ENCODE data around the gene STK17B. TPM values are rescaled to one million over a fixed set of nuclear protein-coding genes. Genes with fewer than 3 reads are reported as not detected.

STK17B gene
- total RNA-seq (2022) (17.1 and 20.7 TPM in 2 replicates), Bru-seq, nascent RNA (percentile 84 among the genes with signal in this experiment), BruChase-seq, experiment 1, labeled RNA remaining after a 6-hour chase (percentile 71 among the genes with signal in this experiment), BruChase-seq, experiment 2, labeled RNA remaining after a 2-hour chase (percentile 85 among the genes with signal in this experiment)
- long read RNA-seq, full-length matches to known transcripts, result 4 of 8 reads
- long read RNA-seq, partial matches to known transcripts, result 0 of 8 reads
- long read RNA-seq, other reads (novel, unspliced or antisense), result 4 of 8 reads

DNA sequence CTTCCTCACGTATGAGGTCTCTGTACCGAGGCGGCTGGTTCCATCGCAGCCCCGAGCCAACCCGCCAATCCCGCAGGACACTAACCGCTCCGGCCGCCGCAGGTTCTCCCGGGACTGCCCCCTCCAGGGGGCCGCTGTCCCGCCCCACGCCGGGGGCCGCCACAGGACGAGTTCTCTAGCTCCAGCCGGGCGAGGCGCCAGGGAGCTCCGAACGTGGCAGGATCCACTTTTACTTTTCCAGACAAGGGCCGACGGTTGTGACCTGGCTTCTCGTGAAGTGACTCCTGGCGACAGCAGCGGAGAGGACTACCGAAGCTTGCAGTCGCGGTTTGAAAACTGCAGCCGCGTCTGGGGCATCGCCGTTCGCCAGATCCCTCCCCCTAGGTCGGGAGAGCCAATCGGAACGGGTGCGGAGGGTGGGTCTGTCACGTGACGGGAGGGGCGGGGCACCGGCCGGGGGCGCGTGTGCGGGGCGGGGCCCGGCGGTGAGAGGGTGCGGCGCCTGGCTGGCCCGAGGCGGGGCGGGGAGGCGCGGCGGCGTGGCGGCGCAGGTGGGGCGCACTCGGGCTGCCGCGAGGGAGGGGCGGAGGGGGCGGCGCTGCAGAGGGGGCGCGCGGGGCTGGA is at the start of gene STK17B:
Gene STK17B, minus strand, starts transcription at position 331 of the 624 bp plus-strand sequence. CDS start 8,195 bp downstream, outside the sequence.
- ChIA-PET POLR2A (interaction anchor here (0.6 to 3.4 kb wide), 20 partner anchors 11 to 1708 kb away, joined by 3 to 60 read pairs (median 3); partner anchors contain the start of gene GTF3C3), CTCF (interaction anchor here (0.7 to 3.8 kb wide), 9 partner anchors 8 to 121 kb away, joined by 3 to 18 read pairs (median 3); no protein-coding TSS in a partner anchor)
- Mint-ChIP-seq H3K27ac (ENCODE audit: low read depth, unreplicated experiment) (peak within 1 kb of the TSS; percentile 98), H3K27me3 (ENCODE audit: insufficient read depth, unreplicated experiment) (no peaks in the 10 kb centered on the region), H3K4me3 (ENCODE audit: unreplicated experiment) (peak within 1 kb of the TSS; percentile 99), H3K9me3 (ENCODE audit: unreplicated experiment) (no peaks in the 10 kb centered on the region), H3K36me3 (ENCODE audit: insufficient read depth, unreplicated experiment) (peaks cover 5% of the 10 kb centered on the region), H3K4me1 (ENCODE audit: insufficient read depth, unreplicated experiment) (peaks cover 15% of the 10 kb centered on the region)
- intact Hi-C loops (cut with micrococcal nuclease), result loop anchor here (5.0 kb wide), 1 partner anchor 121 kb away; no protein-coding TSS in a partner anchor
- BruUV-seq (replicated peaks), result no TSS peak
- no peak for TF ChIP-seq CTCF (IDR thresholded peaks at IDR 0.05; ENCODE audit: unreplicated experiment)
- DNase-seq (ENCODE audit: unreplicated experiment), result peak; percentile 96

DNA sequence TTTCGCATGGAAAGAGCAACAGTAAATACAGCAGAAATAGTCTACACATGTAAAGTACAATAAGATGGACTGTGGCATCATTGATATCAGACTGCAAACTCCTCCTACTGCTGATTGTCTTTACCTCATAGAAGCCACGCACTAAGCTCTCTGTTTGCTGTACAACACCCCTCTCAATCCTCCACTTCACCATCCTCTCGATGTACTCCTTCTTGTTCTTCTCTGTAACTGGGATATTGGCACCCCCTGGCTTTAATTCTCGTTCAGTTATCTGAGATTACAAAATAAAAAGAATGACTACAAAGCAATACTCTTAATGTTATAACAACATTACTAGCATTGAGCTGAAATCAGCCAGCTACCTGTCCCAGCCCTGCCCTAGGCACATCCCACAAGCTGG is 49.3 kb upstream of the STK17B start:
- Mint-ChIP-seq H3K27me3 (ENCODE audit: insufficient read depth, unreplicated experiment) (no peaks in the 10 kb centered on the region), H3K9me3 (ENCODE audit: unreplicated experiment) (no peaks in the 10 kb centered on the region), H3K27ac (ENCODE audit: low read depth, unreplicated experiment) (no peak overlapping the region), H3K4me1 (ENCODE audit: insufficient read depth, unreplicated experiment) (peaks cover 25% of the 10 kb centered on the region), H3K4me3 (ENCODE audit: unreplicated experiment) (no peak overlapping the region), H3K36me3 (ENCODE audit: insufficient read depth, unreplicated experiment) (no peaks in the 10 kb centered on the region)
- ChIA-PET CTCF (interaction anchor here (0.5 to 1.6 kb wide), 5 partner anchors 12 to 143 kb away, joined by 3 to 4 read pairs (median 3); no protein-coding TSS in a partner anchor), POLR2A (interaction anchor here (0.7 to 1.0 kb wide), 2 partner anchors 50 to 228 kb away, joined by 3 read pairs; no protein-coding TSS in a partner anchor)
- no TSS peak for BruUV-seq (replicated peaks)
- intact Hi-C loops (cut with micrococcal nuclease), result no loop called here
- no peak for DNase-seq (ENCODE audit: unreplicated experiment)
- TF ChIP-seq CTCF (IDR thresholded peaks at IDR 0.05; ENCODE audit: unreplicated experiment), result no peak

- CTCF ChIA-PET, result no interaction called here
- H3K4me3 Mint-ChIP-seq (ENCODE audit: unreplicated experiment), result no peak overlapping the region
- no peaks in the 10 kb centered on the region for H3K36me3 Mint-ChIP-seq (ENCODE audit: insufficient read depth, unreplicated experiment)
- peaks cover 16% of the 10 kb centered on the region for H3K4me1 Mint-ChIP-seq (ENCODE audit: insufficient read depth, unreplicated experiment)
- no peak for TF ChIP-seq CTCF (IDR thresholded peaks at IDR 0.05; ENCODE audit: unreplicated experiment)
- no peaks in the 10 kb centered on the region for H3K9me3 Mint-ChIP-seq (ENCODE audit: unreplicated experiment)
- POLR2A ChIA-PET, result interaction anchor here (0.8 to 1.3 kb wide), 3 partner anchors 8 to 20 kb away, joined by 3 to 6 read pairs (median 4); no protein-coding TSS in a partner anchor
- H3K27me3 Mint-ChIP-seq (ENCODE audit: insufficient read depth, unreplicated experiment), result no peaks in the 10 kb centered on the region
- intact Hi-C loops (cut with micrococcal nuclease), result no loop called here
- BruUV-seq (replicated peaks), result no TSS peak
- DNase-seq (ENCODE audit: unreplicated experiment), result no peak
- H3K27ac Mint-ChIP-seq (ENCODE audit: low read depth, unreplicated experiment), result no peak overlapping the region
Observed at GRCh38 chr2:196219671-196220070, 48.3 kb upstream of the STK17B start.

- Mint-ChIP-seq H3K9me3 (ENCODE audit: unreplicated experiment) (no peaks in the 10 kb centered on the region), H3K27me3 (ENCODE audit: insufficient read depth, unreplicated experiment) (no peaks in the 10 kb centered on the region)
- CTCF ChIA-PET, result interaction anchor here (1.1 kb wide), 1 partner anchor 13 kb away, joined by 4 read pairs; no protein-coding TSS in a partner anchor
Observed at GRCh38 chr2:196218106-196218505, 46.7 kb upstream of the STK17B start.

More at GRCh38 chr2:196218106-196218505, 46.7 kb upstream of the STK17B start:
- POLR2A ChIA-PET, result no interaction called here
- BruUV-seq (replicated peaks), result no TSS peak
- intact Hi-C loops (cut with micrococcal nuclease), result no loop called here
- Mint-ChIP-seq H3K36me3 (ENCODE audit: insufficient read depth, unreplicated experiment) (no peaks in the 10 kb centered on the region), H3K4me1 (ENCODE audit: insufficient read depth, unreplicated experiment) (peaks cover 2% of the 10 kb centered on the region), H3K27ac (ENCODE audit: low read depth, unreplicated experiment) (no peak overlapping the region), H3K4me3 (ENCODE audit: unreplicated experiment) (no peak overlapping the region)
- no peak for DNase-seq (ENCODE audit: unreplicated experiment)
- TF ChIP-seq CTCF (IDR thresholded peaks at IDR 0.05; ENCODE audit: unreplicated experiment), result no peak

All from MCF 10A (cell line).